Left hindlimb (tissue), 1 donor: ENCODE measurements around the gene PAM16.

Experiments
- DNase-seq: peaks from one replicate; pipeline ENCODE4 v3.0.0-alpha.2; 2018

PAM16 gene

DNA sequence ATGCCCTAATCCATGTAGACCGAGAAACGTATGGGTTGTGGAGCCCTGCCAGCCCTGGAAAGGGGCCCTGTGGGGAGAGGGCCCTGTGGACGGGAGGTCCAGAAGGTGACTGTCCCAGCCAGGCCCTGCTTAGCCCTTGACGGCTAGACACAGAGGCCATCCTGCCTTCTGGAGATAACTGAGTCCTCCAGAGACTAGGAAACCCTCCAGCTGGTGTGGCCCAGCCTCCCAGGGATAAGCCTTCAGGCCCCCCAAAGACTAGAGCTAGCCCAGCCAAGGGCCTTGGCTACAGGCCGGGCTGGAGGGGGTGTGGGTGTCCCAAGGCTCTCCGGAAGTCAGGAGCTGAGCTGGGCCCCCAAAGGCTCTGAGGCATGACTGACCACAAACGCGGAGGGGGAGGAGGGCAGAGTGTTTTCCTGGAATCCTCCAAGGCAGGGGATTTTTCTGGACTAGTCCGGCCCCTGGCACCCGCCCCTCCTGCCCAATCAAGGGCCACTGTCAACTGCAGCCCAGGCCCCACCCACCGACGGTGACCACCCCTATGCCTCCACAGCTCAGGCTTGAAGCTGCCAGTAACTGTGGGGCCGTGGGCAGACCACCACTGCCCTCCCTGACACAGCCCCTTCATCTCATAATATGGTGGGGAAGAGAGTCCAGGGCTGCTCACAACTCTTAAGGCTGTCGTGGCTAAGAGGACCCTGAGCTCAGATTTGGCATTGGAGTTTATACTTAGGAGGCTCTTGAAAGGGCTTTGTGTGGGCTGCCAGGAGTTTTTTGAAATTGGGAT lies 19.6 kb upstream of the PAM16 start:
- DNase-seq: peak; percentile 90

- DNase-seq: no peak
Observed at GRCh38 chr16:4370151-4370550, 19.0 kb upstream of the PAM16 start.

- no peak for DNase-seq
Observed at GRCh38 chr16:4369007-4369733, 18.0 kb upstream of the PAM16 start.

- DNase-seq: no peak
Observed at GRCh38 chr16:4367393-4367856, 16.3 kb upstream of the PAM16 start.

GRCh38 chr16:4366016-4366415 lies 14.9 kb upstream of the PAM16 start:
- no peak for DNase-seq

DNA sequence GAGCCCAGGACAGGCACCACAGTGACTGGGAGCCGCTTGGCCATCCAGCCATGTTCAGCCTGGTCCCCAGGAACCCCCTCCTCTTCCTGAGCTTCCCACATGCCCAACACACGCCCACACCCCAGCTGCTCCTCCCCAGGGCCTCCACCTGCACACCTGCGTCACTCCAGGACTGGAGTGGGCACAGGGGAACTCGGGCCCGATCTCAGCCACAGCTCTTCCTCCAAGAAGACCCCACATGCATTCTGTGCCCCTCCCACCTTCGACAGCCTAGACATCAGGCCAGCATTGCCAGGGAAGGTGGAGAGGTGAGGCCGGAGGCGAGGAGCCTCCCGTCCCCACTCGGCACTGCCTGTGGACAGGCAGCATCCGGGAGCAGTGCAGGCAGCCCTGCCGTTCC lies 14.5 kb upstream of the PAM16 start:
- no peak for DNase-seq

DNA sequence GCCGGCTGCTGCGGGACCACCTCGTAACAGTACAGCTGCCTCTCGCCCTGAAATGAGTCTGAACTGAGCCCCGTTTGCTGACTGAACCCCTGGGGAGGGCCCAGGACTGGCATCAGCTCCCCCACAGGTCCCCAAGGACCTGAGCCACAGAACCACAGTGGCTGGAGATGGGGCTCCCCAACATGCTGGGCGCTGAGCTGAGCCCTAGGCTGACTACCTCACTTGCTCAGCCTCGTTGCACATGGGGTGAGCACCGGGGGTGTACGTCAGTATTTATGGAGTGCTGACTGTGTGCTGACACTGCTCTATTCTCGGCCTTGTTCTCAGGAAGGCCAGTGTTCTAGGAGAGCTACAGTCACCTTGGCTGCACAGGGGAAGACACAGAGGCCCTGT lies 13.9 kb upstream of the PAM16 start:
- DNase-seq: no peak

GRCh38 chr16:4364196-4365013 lies 13.3 kb upstream of the PAM16 start:
- DNase-seq: no peak

- DNase-seq: no peak
Observed at GRCh38 chr16:4362476-4363135, 11.5 kb upstream of the PAM16 start.

DNA sequence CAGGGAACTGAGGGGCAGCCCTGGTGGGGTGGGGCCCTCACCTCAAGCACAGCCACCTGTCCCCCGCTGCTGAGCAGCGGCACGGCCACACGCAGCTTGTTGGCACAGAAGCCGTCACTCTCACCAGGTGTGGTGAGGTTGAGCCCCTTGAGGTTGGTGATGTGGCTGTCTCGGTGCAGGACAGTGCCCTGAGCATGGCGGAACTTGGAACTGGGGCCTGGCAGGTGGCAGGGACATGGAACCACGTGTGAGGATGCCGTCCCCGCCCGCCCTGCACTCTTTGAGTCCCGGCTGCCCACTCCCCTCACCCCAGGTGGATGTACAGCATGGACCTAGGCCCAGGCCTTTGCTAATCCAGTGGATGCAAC lies 10.8 kb upstream of the PAM16 start:
- DNase-seq: no peak

GRCh38 chr16:4361033-4361943 lies 10.2 kb upstream of the PAM16 start:
- no peak for DNase-seq

DNA sequence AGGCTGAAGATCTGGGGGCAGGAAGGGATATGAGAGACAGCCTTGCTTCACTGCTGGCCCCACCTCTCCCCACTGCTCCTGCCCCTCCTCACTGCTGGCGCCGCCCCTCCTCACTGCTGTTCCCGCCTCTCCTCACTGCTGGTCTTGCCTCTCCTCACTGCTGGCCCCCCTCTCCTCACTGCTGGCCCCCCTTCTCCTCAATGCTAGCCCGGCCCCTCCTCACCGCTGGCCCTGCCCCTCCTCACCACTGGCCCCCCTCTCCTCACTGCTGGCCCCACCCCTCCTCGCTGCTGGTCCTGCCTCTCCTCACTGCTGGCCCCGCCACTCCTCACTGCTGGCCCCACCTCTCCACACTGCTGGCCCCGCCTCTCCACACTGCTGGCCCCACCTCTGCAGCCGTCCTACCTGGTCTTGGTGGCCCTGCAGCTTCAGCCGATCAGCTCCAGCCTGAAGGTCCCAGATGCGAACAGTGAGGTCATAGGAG lies 9.5 kb upstream of the PAM16 start:
- DNase-seq: no peak

DNA sequence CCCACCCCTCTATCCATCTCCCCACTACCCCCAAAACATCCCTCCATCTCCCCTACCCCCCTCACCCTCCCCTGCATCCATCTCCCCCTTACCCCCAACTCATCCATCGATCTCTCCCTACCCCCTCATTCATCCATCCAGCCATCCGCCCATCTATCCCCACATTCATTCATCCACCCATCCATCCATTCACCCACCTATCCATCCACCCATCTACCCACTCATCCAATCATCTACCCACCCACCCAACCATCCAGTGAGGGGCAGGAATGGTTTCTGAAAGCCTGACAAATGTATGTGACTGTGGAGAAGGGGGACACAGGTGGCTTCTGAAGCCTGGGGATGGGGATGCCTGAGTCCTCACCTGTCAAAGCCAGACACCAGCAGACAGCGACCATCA lies 8.8 kb upstream of the PAM16 start:
- no peak for DNase-seq

DNA sequence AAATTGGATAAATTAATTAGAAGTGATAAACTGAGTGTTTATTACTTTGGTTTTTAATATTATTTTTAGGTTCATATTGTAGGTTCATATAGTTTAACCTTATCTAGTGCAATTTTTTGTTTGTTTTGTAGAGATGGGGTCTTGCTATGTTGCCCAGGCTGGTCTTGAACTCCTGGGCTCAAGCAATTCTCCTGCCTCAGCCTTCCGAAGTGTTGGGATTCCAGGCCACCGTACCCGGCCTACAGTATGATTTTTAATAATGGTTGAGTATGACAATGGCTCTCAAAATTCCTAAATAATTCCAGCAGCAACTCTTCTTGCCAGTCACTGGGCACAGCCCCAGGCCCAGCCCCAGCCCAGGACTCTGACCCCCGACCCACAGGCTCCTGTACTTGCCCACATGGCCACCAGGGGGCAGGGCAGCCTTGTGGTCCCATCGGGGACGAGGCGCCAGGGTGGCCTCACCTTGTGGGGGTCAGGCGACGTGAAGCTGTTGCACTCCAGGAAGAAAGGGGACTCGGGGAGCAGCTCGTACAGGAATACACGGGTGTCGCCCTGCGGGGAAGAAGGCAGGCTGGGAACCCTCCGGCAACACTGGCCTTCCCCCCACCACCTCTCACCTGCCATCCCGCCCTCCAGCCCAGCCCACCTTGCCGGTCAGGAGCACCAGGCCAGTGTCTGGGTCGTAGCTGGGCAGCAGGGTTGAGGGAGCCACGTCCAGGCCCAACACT lies 7.9 kb upstream of the PAM16 start:
- peak; percentile 72 for DNase-seq

GRCh38 chr16:4358236-4358635 lies 7.1 kb upstream of the PAM16 start:
- no peak for DNase-seq

- DNase-seq: no peak
Observed at GRCh38 chr16:4356820-4357219, 5.7 kb upstream of the PAM16 start.

- DNase-seq: no peak
Observed at GRCh38 chr16:4354512-4355409, 3.6 kb upstream of the PAM16 start.

DNA sequence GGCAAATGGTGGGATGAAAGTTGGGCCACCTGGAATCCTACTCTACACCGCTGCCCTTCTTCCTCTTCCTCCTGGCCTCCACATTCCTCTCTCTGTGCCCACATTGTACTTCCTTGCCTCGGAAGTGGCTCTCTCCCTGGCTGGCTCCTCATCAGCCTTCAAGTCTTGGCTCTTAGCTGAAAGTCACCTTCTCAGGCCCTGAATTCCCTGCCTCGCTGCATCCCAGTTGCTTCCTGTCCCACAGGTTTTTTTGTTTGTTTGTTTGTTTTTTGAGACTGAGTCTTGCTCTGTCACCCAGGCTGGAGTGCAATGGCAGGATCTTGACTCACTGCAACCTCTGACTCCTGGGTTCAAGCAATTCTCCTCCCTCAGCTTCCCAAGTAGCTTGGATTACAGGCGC lies 2.6 kb upstream of the PAM16 start:
- no peak for DNase-seq

GRCh38 chr16:4352843-4353242 lies 1.7 kb upstream of the PAM16 start:
- DNase-seq: no peak

DNA sequence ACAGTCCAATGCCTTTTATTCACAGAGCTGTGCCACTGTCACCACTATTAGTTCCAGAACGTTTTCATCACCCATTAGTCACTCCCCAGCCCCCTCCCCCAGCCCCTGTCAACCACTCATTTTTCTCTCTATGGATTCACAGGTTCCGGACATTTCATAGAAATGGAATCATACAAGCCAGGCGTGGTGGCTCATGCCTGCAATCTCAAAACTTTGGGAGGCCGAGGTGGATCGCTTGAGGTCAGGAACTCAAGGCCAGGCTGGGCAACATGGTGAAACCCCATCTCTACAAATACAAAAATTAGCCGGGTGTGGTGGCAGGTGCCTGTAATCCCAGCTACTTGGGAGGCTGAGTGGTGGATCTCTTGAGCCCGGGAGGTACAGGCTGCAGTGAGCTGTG lies 759 bp upstream of the PAM16 start:
- no peak for DNase-seq
